ENCODE results near the gene HMX1. TPM values are rescaled to one million over a fixed set of nuclear protein-coding genes. Genes with fewer than 3 reads are reported as not detected.

Gene HMX1
- total and polyA plus RNA-seq, 2 experiments from 2014 or later, result 0.69 TPM; not detected in 1

- Histone ChIP-seq H3K4me2 (peak overlapping the region; percentile 87), H3K27me3 (ENCODE audit: insufficient read depth) (peaks cover 100% of the 10 kb centered on the region), H3K4me1 (ENCODE audit: insufficient read depth) (peaks cover 21% of the 10 kb centered on the region; the same call in 1 of the 2 replicates), H4K20me1 (replicated peaks; ENCODE audit: insufficient read depth) (no peaks in the 10 kb centered on the region; the same call in 1 of the 2 replicates), H3F3A (replicated peaks; ENCODE audit: low read depth) (no peaks in the 10 kb centered on the region), H3K9me2 (ENCODE audit: insufficient read depth) (no peaks in the 10 kb centered on the region), H2AFZ (peak overlapping the region; percentile 92), H3K4me3 (peak overlapping the region; percentile 57), H3K27ac (ENCODE audit: low read depth) (no peak overlapping the region), H3K36me3 (ENCODE audit: insufficient read depth) (no peaks in the 10 kb centered on the region), H3K79me2 (replicated peaks; ENCODE audit: insufficient read depth) (no peaks in the 10 kb centered on the region)
- H3K4me1 Mint-ChIP-seq, result peaks cover 42% of the 10 kb centered on the region
- no peak overlapping the region for H3K27ac Mint-ChIP-seq
- no peak for DNase-seq (ENCODE audit: low spot score)
- H3K36me3 Mint-ChIP-seq (ENCODE audit: low read depth), result no peaks in the 10 kb centered on the region; the same call in 2 of the 3 replicates
- peaks cover 3% of the 10 kb centered on the region; the same call in 2 of the 3 replicates for H3K9me3 Mint-ChIP-seq
- peak overlapping the region; percentile 69 for H3K4me3 Mint-ChIP-seq
- TF ChIP-seq ZNF114 (CRISPR knock-in tag; IDR thresholded peaks at IDR 0.05) (no peak), EZH2 (IDR thresholded peaks at IDR 0.05; ENCODE audit: low read depth, unreplicated experiment) (peak; percentile 76)
- peaks cover 86% of the 10 kb centered on the region for H3K27me3 Mint-ChIP-seq (ENCODE audit: insufficient read depth, low read depth, poor library complexity)
- ATAC-seq, result peak; percentile 6
Observed at GRCh38 chr4:8893227-8893623, 21.6 kb upstream of the HMX1 start.

GRCh38 chr4:8892556-8893226 lies 21.1 kb upstream of the HMX1 start:
- Histone ChIP-seq H3K79me2 (replicated peaks; ENCODE audit: insufficient read depth) (no peaks in the 10 kb centered on the region), H2AFZ (peak overlapping the region; percentile 92), H3K9me2 (ENCODE audit: insufficient read depth) (no peaks in the 10 kb centered on the region), H3K4me1 (ENCODE audit: insufficient read depth) (peaks cover 21% of the 10 kb centered on the region; the same call in 1 of the 2 replicates), H4K20me1 (replicated peaks; ENCODE audit: insufficient read depth) (no peaks in the 10 kb centered on the region; the same call in 1 of the 2 replicates), H3K27ac (ENCODE audit: low read depth) (no peak overlapping the region), H3K4me3 (peak overlapping the region; percentile 57; the same call in 1 of the 2 replicates), H3K4me2 (peak overlapping the region; percentile 87), H3K27me3 (ENCODE audit: insufficient read depth) (peaks cover 100% of the 10 kb centered on the region), H3K36me3 (ENCODE audit: insufficient read depth) (no peaks in the 10 kb centered on the region), H3F3A (replicated peaks; ENCODE audit: low read depth) (no peaks in the 10 kb centered on the region)
- ATAC-seq (peak; percentile 1; the same call in 2 of the 3 replicates), DNase-seq (ENCODE audit: low spot score) (no peak)
- Mint-ChIP-seq H3K4me3 (peak overlapping the region; percentile 69), H3K4me1 (peaks cover 36% of the 10 kb centered on the region), H3K9me3 (no peaks in the 10 kb centered on the region; the same call in 2 of the 3 replicates), H3K27ac (no peak overlapping the region), H3K36me3 (ENCODE audit: low read depth) (no peaks in the 10 kb centered on the region; the same call in 2 of the 3 replicates), H3K27me3 (ENCODE audit: insufficient read depth, low read depth, poor library complexity) (peaks cover 86% of the 10 kb centered on the region)
- no peak for TF ChIP-seq NANOG (IDR thresholded peaks at IDR 0.05; ENCODE audit: borderline replicate concordance)
- TF ChIP-seq ZNF462 (CRISPR knock-in tag; IDR thresholded peaks at IDR 0.05), result no peak
- peak; percentile 97 for TF ChIP-seq EZH2 (IDR thresholded peaks at IDR 0.05; ENCODE audit: low read depth, unreplicated experiment)
- peak; percentile 48 for TF ChIP-seq EZH2phosphoT487 (IDR thresholded peaks at IDR 0.05; ENCODE audit: unreplicated experiment)
- no peak for TF ChIP-seq CREB1 (CRISPR knock-in tag; IDR thresholded peaks at IDR 0.05; ENCODE audit: low read depth)
- TF ChIP-seq ZNF331 (CRISPR knock-in tag; IDR thresholded peaks at IDR 0.05; ENCODE audit: low read depth), result no peak
- no peak for TF ChIP-seq REST (IDR thresholded peaks at IDR 0.05; ENCODE audit: unreplicated experiment)
- no peak for TF ChIP-seq STAT1 (IDR thresholded peaks at IDR 0.05; ENCODE audit: unreplicated experiment)
- no peak for TF ChIP-seq POLR2AphosphoS5 (IDR thresholded peaks at IDR 0.05; ENCODE audit: low read depth)
